Stimulated activated CD8-positive, alpha-beta memory T cell treated with anti-CD3 and anti-CD28 coated beads, Interleukin-7, amount 100 ng/mL, for 1 hour (primary cell): ENCODE data around the gene ZNF488.
A peak's percentile ranks its signal among the peaks of the same experiment; 100 is the strongest.

Experiments
- DNase-seq, 2 donors: peaks; one replicate each; pipeline ENCODE4 v3.0.0-alpha.2; 2020; ENCODE audit warnings: low read depth in 2 of 2

The ZNF488 gene

DNA sequence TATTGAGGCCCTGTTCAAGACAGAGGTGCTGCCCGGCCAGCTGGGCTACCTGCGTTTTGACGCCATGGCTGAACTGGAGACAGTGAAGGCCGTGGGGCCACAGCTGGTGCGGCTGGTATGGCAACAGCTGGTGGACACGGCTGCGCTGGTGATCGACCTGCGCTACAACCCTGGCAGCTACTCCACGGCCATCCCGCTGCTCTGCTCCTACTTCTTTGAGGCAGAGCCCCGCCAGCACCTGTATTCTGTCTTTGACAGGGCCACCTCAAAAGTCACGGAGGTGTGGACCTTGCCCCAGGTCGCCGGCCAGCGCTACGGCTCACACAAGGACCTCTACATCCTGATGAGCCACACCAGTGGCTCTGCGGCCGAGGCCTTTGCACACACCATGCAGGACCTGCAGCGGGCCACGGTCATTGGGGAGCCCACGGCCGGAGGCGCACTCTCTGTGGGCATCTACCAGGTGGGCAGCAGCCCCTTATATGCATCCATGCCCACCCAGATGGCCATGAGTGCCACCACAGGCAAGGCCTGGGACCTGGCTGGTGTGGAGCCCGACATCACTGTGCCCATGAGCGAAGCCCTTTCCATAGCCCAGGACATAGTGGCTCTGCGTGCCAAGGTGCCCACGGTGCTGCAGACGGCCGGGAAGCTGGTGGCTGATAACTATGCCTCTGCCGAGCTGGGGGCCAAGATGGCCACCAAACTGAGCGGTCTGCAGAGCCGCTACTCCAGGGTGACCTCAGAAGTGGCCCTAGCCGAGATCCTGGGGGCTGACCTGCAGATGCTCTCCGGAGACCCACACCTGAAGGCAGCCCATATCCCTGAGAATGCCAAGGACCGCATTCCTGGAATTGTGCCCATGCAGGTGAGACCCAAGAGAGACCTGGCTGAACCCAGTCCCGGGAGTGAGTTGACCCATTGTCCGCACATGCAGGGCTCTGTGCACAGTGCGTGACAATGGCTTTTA lies 33.1 kb downstream of the ZNF488 start:
- DNase-seq = no peak

DNA sequence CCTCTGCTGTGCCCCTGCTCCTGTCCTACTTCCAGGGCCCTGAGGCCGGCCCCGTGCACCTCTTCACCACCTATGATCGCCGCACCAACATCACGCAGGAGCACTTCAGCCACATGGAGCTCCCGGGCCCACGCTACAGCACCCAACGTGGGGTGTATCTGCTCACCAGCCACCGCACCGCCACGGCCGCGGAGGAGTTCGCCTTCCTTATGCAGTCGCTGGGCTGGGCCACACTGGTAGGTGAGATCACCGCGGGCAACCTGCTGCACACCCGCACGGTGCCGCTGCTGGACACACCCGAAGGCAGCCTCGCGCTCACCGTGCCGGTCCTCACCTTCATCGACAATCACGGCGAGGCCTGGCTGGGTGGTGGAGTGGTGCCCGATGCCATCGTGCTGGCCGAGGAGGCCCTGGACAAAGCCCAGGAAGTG lies 34.1 kb downstream of the ZNF488 start:
- no peak for DNase-seq

GRCh38 chr10:47349516-47349915 lies 34.6 kb downstream of the ZNF488 start:
- no peak for DNase-seq

- DNase-seq = no peak
These were observed 35.2 kb downstream of the ZNF488 start for GRCh38 chr10:47348661-47349470.

DNA sequence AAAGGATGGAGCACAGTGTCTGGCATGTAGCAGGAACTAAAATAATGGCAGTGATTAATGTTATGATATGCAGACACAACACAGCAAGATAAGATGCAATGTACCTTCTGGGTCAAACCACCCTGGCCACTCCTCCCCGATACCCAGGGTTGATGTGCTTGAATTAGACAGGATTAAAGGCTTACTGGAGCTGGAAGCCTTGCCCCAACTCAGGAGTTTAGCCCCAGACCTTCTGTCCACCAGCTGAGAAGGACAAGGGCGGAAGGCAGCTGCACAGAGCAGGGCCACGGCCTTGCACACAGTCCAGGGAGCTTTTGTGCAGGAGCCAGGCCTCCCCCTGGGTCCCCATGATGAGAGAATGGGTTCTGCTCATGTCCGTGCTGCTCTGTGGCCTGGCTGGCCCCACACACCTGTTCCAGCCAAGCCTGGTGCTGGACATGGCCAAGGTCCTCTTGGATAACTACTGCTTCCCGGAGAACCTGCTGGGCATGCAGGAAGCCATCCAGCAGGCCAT lies 35.9 kb downstream of the ZNF488 start, which contains the start of gene RBP3:
TSS of gene RBP3 (plus strand) at position 226 of the 514 bp plus-strand sequence. CDS start at position 348, 122 bp downstream.
- DNase-seq = no peak

GRCh38 chr10:47347303-47347675 lies 36.8 kb downstream of the ZNF488 start:
- no peak for DNase-seq

DNA sequence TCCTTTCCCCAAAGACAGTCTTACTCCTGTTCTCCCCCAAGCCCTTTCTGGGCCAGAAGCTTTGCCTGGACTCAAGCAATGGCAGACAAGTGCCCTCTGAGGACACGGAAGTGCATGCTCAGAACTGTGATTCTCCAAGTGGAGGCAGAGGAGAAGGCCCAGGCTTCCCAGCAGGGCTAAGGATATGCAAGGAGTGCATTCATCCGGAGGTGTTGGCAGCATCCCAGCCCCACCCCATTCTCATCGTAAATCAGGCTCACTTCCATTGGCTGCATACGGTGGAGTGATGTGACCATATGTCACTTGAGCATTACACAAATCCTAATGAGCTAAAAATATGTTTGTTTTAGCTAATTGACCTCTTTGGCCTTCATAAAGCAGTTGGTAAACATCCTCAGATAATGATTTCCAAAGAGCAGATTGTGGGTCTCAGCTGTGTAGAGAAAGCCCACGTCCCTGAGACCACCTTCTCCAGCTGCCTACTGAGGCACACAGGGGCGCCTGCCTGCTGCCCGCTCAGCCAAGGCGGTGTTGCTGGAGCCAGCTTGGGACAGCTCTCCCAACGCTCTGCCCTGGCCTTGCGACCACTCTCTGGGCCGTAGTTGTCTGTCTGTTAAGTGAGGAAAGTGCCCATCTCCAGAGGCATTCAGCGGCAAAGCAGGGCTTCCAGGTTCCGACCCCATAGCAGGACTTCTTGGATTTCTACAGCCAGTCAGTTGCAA lies 37.4 kb downstream of the ZNF488 start:
- no peak for DNase-seq

GRCh38 chr10:47344996-47345870 lies 38.9 kb downstream of the ZNF488 start:
- no peak for DNase-seq

- DNase-seq = peak; percentile 32 to 58
These were observed 43.4 kb downstream of the ZNF488 start for GRCh38 chr10:47340608-47341170.

GRCh38 chr10:47339759-47340607 lies 44.1 kb downstream of the ZNF488 start:
- no peak for DNase-seq

GRCh38 chr10:47339186-47339735 lies 44.8 kb downstream of the ZNF488 start:
- DNase-seq = no peak

GRCh38 chr10:47337310-47337709 lies 46.8 kb downstream of the ZNF488 start:
- DNase-seq = no peak

GRCh38 chr10:47336387-47337134 lies 47.5 kb downstream of the ZNF488 start:
- no peak for DNase-seq

- no peak for DNase-seq
These were observed 48.2 kb downstream of the ZNF488 start for GRCh38 chr10:47335906-47336305.

DNA sequence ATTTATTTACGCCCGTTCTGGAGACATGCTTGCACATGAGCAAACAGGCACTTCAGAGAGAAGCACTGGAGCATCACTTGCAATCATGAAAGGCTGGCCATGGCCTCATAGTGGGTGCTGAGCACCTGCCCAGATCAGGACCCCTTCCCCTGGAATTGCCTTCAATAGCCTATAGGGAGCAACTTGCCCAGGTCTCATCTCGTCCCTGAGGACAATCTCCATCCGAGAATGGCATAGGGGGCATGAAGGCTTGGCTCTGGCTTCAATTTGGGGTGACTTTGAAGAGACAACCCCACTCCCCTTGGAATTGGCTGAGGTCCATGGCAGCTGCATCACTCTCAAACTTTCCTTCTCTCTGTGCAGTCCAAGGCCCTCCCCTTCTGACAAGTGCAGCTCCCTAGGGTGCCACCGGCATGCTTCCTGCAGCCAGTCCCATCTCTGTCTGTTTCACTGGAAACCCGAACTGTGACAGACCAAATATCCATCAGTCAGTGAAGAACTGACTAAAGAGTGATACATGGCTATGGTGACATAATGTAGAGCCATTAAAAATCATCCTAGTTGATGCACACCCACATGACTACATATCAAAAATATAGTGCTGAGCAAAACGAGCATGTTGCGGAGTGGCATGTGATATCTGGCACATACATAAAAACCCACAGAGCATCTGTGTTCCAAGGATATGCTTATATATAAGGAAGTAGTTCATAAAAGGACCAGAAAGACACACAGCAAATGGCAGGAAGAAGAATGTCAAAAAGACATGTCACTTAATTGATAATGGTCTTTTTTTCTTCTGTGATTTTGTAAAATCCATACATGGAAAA lies 49.4 kb downstream of the ZNF488 start:
- no peak for DNase-seq

DNA sequence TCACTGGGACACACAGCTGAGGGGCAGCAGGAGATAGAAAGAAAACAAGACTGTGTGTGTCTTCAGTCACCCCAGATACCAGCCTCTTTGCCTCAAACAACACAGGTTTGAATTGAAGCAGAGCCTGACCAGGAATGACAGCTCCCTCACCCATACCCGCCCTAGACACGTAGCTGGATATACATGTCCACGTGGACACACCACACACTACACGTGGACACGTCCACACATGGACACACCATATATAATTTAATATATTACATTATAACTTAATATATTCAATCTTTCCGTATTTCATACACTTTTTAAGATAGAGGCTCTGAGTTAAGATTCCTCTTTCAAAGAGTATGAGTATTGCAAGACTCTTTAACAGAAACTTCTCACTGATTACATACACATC lies 50.6 kb downstream of the ZNF488 start:
- no peak for DNase-seq

DNA sequence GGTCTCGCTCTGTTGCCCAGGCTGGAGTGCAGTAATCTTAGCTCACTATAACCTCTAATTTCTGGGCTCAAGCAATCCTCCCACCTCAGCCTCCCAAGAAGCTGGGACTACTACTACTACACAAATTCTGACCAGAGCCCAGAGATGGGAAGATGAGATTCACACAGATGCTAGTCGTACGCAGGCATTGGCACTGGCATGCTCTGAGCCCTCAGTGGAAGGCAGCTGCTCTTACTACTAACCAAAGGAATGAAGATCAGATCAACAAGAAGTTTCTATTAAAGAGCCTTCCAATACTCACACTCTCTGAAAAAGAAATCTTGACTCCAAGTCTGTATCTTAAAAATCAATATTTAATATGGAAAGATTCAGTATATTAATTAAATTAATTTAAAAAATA lies 51.1 kb downstream of the ZNF488 start:
- no peak for DNase-seq
